ENCODE measurements around the gene CD55. TPM values are rescaled to one million over a fixed set of nuclear protein-coding genes. Genes with fewer than 3 reads are reported as not detected.

The CD55 gene
- total RNA-seq, 1 experiment from 2014 or later: 75.4 TPM

GRCh38 chr1:207314816-207315215, 6.7 kb upstream of the CD55 start:
- DNase-seq (ENCODE audit: low read depth, low spot score) (no peak), ATAC-seq (no peak)
- Histone ChIP-seq H3K27ac (ENCODE audit: low read depth, low read length) (no peak overlapping the region), H2AFZ (ENCODE audit: low read depth, low read length, poor library complexity, severe bottlenecking) (no peak overlapping the region), H3K4me3 (replicated peaks in 1 of 2; ENCODE audit: low read depth in 1 of 2, low read length in 2 of 2) (no peak overlapping the region), H3K36me3 (ENCODE audit: control insufficient read depth in 1 of 2, insufficient read depth in 2 of 2, low read length in 2 of 2) (no peaks in the 10 kb centered on the region), H3K4me2 (ENCODE audit: low read length) (no peak overlapping the region), H3K4me1 (ENCODE audit: control insufficient read depth in 1 of 2, insufficient read depth in 2 of 2, low read length in 2 of 2) (peaks cover 21 to 40% of the 10 kb centered on the region in 2 experiments; a peak in 3 of 4 replicates), H3K27me3 (ENCODE audit: insufficient read depth, low read length) (no peaks in the 10 kb centered on the region), H3K9ac (ENCODE audit: low read length) (no peak overlapping the region), H3K79me2 (ENCODE audit: insufficient read depth, low read length) (no peaks in the 10 kb centered on the region), H4K20me1 (ENCODE audit: insufficient read depth) (no peaks in the 10 kb centered on the region), H3K9me2 (ENCODE audit: insufficient read depth) (no peaks in the 10 kb centered on the region), H3K9me3 (ENCODE audit: control insufficient read depth in 1 of 2, insufficient read depth in 1 of 2, low read depth in 1 of 2, low read length in 2 of 2) (no peaks in the 10 kb centered on the region)
- RAD21 ChIA-PET (ENCODE audit: low non-redundant PET in 1 of 2, low total read pairs in 2 of 2, uncharacterized antibody in 2 of 2, unreplicated experiment in 2 of 2): no interaction called here
- intact Hi-C loops (cut with micrococcal nuclease): no loop called here
- POLR2A ChIA-PET: no interaction called here
- TF ChIP-seq ATF3 (IDR thresholded peaks at IDR 0.05) (no peak), FOSL1 (IDR thresholded peaks at IDR 0.05; ENCODE audit: low read depth) (no peak), ZBTB33 (IDR thresholded peaks at IDR 0.05; ENCODE audit: extremely low read depth, insufficient replicate concordance, low read length) (no peak), SIN3A (IDR thresholded peaks at IDR 0.05; ENCODE audit: low read depth) (no peak)
- no TSS peak for BruUV-seq (replicated peaks)
- CTCF ChIA-PET: no interaction called here

- Histone ChIP-seq H3K27ac (ENCODE audit: low read depth, low read length) (no peak overlapping the region), H3K4me2 (ENCODE audit: low read length) (no peak overlapping the region), H3K4me1 (ENCODE audit: control insufficient read depth in 1 of 2, insufficient read depth in 2 of 2, low read length in 2 of 2) (peaks cover 16 to 34% of the 10 kb centered on the region in 2 experiments; a peak in 3 of 4 replicates)
- TF ChIP-seq REST (IDR thresholded peaks at IDR 0.05; ENCODE audit: low read depth) (no peak), CEBPB (IDR thresholded peaks at IDR 0.05; ENCODE audit: low read depth) (no peak), POLR2AphosphoS5 (IDR thresholded peaks at IDR 0.05; ENCODE audit: low read depth, low read length) (no peak), EZH2phosphoT487 (IDR thresholded peaks at IDR 0.05; ENCODE audit: borderline replicate concordance) (no peak), FOSL1 (IDR thresholded peaks at IDR 0.05; ENCODE audit: low read depth) (no peak), POLR2A (IDR thresholded peaks at IDR 0.05; ENCODE audit: borderline replicate concordance, extremely low read depth, insufficient read depth, insufficient read length) (no peak), ZNF274 (IDR thresholded peaks at IDR 0.05; ENCODE audit: low read depth, low read length) (no peak), JUND (IDR thresholded peaks at IDR 0.05) (no peak), SRF (IDR thresholded peaks at IDR 0.05; ENCODE audit: low read depth) (no peak), EZH2 (IDR thresholded peaks at IDR 0.05) (no peak), CBX3 (IDR thresholded peaks at IDR 0.05; ENCODE audit: low read depth) (no peak), TCF7L2 (IDR thresholded peaks at IDR 0.05; ENCODE audit: borderline replicate concordance, extremely low read depth, insufficient read depth, insufficient read length) (no peak), ZFX (IDR thresholded peaks at IDR 0.05) (no peak)
Observed at GRCh38 chr1:207315435-207315834, 6.0 kb upstream of the CD55 start.

More at GRCh38 chr1:207315435-207315834, 6.0 kb upstream of the CD55 start:
- BruUV-seq (replicated peaks): no TSS peak
- no peak for ATAC-seq
- ChIA-PET RAD21 (ENCODE audit: low non-redundant PET in 1 of 2, low total read pairs in 2 of 2, uncharacterized antibody in 2 of 2, unreplicated experiment in 2 of 2) (no interaction called here), POLR2A (no interaction called here), CTCF (no interaction called here)
- H3K4me3 ChIP-seq (replicated peaks in 1 of 2; ENCODE audit: low read depth in 1 of 2, low read length in 2 of 2): no peak overlapping the region
- H3K36me3 ChIP-seq (ENCODE audit: control insufficient read depth in 1 of 2, insufficient read depth in 2 of 2, low read length in 2 of 2): no peaks in the 10 kb centered on the region
- H3K9me2 ChIP-seq (ENCODE audit: insufficient read depth): no peaks in the 10 kb centered on the region
- H3K9me3 ChIP-seq (ENCODE audit: control insufficient read depth in 1 of 2, insufficient read depth in 1 of 2, low read depth in 1 of 2, low read length in 2 of 2): no peaks in the 10 kb centered on the region
- no peak overlapping the region for H2AFZ ChIP-seq (ENCODE audit: low read depth, low read length, poor library complexity, severe bottlenecking)
- no peaks in the 10 kb centered on the region for H3K79me2 ChIP-seq (ENCODE audit: insufficient read depth, low read length)
- intact Hi-C loops (cut with micrococcal nuclease): no loop called here
- H4K20me1 ChIP-seq (ENCODE audit: insufficient read depth): no peaks in the 10 kb centered on the region
- no peak for DNase-seq (ENCODE audit: low read depth, low spot score)
- H3K27me3 ChIP-seq (ENCODE audit: insufficient read depth, low read length): no peaks in the 10 kb centered on the region
- H3K9ac ChIP-seq (ENCODE audit: low read length): no peak overlapping the region
